Immature natural killer cell (primary cell): ENCODE results near the gene HMGXB3. TPM values are rescaled to one million over a fixed set of nuclear protein-coding genes. Genes with fewer than 3 reads are reported as not detected.
"Not testable (repeated sequence)": the region's sequence is repeated elsewhere in the genome, so short reads cannot be mapped to it uniquely, and the experiment has no call there.

Experiments used
- DNase-seq, 3 donors: peaks; one replicate each; pipeline ENCODE4 v3.0.0; 2022; ENCODE audit warnings: mixed read lengths in 1 of 3
- H3K27ac Mint-ChIP-seq, 6 donors: one replicate each; pipeline ENCODE4 v1.8.0; 2020; ENCODE audit warnings: mixed read lengths in 6 of 6, mild to moderate bottlenecking in 5 of 6, inconsistent platforms in 4 of 6, moderate library complexity in 3 of 6
- H3K27me3 Mint-ChIP-seq, 3 donors: one replicate each; pipeline ENCODE4 v1.8.0; 2020 to 2021; ENCODE audit warnings: low read depth in 3 of 3, mild to moderate bottlenecking in 3 of 3, mixed read lengths in 3 of 3, moderate library complexity in 3 of 3, inconsistent platforms in 1 of 3
- H3K36me3 Mint-ChIP-seq, 3 donors: one replicate each; pipeline ENCODE4 v1.8.0; 2020; ENCODE audit warnings: mixed read lengths in 3 of 3, inconsistent platforms in 2 of 3, mild to moderate bottlenecking in 2 of 3
- H3K4me1 Mint-ChIP-seq, 2 donors: one replicate each; pipeline ENCODE4 v1.8.0; 2020; ENCODE audit warnings: inconsistent platforms in 2 of 2, mild to moderate bottlenecking in 2 of 2, mixed read lengths in 2 of 2, moderate library complexity in 1 of 2
- H3K4me3 Mint-ChIP-seq, 5 donors: one replicate each; pipeline ENCODE4 v1.8.0; 2020; ENCODE audit warnings: mild to moderate bottlenecking in 5 of 5, mixed read lengths in 5 of 5, inconsistent platforms in 3 of 5, moderate library complexity in 3 of 5
- H3K9me3 Mint-ChIP-seq, 6 donors: one replicate each; pipeline ENCODE4 v1.8.0; 2020; ENCODE audit warnings: mild to moderate bottlenecking in 6 of 6, mixed read lengths in 6 of 6, inconsistent platforms in 4 of 6, moderate library complexity in 3 of 6
- polyA plus RNA-seq, 3 donors: library from polyadenylated mRNA; unstranded; fragments of 300-500 nt; fragmentation: Illumina TruSeq; gene quantifications; one replicate each; pipeline ENCODE4 v1.2.3, GENCODE V29; 2021

Gene HMGXB3
- polyA plus RNA-seq, 3 donors from 2014 or later, result 5.2 to 16.2 (median 12.7) TPM

DNA sequence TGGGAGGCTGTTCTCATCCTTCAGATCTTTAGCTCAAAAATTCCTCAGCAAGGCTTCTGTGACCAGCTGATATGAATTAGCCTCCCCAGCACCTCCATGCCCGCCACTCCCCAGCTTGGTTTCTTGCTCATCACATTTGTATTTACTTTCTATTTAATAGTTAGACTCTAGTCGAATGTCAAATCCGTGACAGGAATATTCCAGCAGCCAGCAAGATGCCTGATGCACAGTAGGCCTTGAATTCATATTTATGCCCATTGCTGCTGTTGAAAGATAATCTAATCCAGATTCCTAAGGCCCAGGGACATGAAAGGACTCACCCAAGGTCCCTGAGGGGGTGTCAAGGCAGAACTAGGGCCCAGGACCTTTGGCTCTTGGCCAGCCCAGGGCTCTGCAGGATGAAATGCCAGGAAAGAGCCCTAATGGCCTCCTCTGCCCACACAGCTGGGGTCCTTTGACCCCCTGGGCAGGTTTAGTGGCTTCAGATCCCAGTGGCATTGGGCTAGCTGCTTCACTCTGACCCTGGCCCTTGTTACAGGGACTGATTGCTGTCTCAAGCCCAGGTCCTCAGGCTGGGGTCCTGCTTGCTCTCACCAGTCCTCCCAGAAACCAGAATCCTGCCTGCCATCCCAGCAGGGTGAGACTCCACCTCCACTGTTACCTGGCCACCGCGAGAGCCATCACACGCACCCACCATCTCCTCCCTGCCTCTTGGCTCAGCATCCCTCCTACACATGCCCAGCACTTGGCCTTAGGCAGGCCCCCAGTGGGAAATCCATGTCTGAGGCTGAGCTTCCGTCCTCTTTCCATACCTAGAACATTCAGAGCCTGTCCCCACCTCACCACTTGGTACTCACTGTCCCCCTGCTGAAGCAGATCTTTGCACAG, 78.5 kb downstream of the HMGXB3 start:
- Mint-ChIP-seq H3K27ac (no peak overlapping the region), H3K9me3 (no peaks in the 10 kb centered on the region), H3K4me3 (no peak overlapping the region), H3K36me3 (peaks cover 0 to 9% (median 0%) of the 10 kb centered on the region in 3 donors), H3K27me3 (peaks cover 11 to 13% (median 11%) of the 10 kb centered on the region in 3 donors), H3K4me1 (peaks cover 6 to 16% of the 10 kb centered on the region in 2 donors)
- DNase-seq, result no peak

DNA sequence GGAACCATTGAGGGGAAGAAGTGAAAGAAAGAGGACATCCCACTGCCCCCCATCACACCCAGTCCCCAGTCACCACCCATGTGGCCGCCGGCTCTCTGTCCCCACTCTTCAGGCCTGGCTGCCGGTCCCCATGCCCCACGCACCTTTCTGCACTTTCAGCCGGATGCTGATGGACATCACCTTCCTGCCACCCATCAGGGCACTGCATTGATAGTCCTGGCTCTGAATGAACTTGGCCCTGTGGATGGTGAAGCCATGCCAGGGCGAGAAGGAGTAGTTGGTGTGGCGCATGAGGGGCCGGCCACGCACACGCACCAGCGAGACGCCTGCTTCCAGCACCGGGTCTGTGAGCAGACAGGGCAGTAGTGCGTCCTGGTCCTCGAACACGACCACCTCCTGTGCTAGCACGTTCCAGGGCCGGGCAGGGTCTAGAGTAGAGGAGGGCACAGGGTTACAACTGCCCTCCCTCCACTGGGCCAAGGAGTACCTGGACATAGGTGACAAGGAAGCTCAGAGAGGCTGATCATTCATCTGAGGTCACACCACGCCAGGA, 79.4 kb downstream of the HMGXB3 start:
- H3K27ac Mint-ChIP-seq, result no peak overlapping the region
- peaks cover 6 to 16% of the 10 kb centered on the region in 2 donors for H3K4me1 Mint-ChIP-seq
- peaks cover 0 to 9% (median 0%) of the 10 kb centered on the region in 3 donors for H3K36me3 Mint-ChIP-seq
- H3K9me3 Mint-ChIP-seq, result no peaks in the 10 kb centered on the region
- H3K27me3 Mint-ChIP-seq, result peaks cover 11 to 13% (median 13%) of the 10 kb centered on the region in 3 donors
- DNase-seq, result no peak
- H3K4me3 Mint-ChIP-seq, result no peak overlapping the region

DNA sequence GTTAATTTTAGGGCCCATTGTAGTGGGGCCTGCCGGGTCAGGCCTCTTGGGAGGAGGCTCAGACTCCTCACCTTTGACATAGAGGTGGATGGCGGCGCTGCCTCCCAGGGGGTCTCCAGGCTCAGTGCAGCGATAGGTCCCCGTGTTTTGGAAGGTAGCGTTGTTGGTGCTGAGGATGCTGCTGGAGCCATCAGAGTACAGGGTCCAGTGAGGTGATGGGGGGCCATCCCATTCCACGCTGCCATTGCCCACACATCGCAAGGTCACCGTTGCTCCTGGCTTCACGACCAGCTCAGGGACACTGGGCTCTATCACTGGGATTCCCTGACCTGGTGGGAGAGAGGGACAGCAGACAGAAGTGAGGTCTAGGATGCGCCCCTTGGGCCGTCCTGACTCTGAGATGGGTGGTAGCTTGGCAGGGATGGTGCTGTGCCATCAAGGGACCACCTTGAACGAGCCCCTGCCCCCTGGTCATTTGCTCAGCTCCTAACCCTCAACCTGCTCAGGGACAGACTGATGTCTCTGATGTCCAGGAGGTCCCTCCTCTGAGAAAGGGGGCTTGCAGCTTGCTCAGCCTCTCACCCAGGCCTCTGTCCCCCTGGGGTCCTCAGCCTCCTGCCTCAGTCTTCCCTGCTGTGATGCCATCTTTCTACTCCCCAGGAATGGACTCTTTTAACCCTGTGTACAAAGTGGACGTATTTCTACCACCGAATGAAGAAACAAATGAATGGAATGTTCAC, 80.3 kb downstream of the HMGXB3 start:
- no peaks in the 10 kb centered on the region for H3K9me3 Mint-ChIP-seq
- H3K36me3 Mint-ChIP-seq, result peaks cover 0 to 9% (median 0%) of the 10 kb centered on the region in 3 donors
- H3K27me3 Mint-ChIP-seq, result peaks cover 13 to 16% (median 15%) of the 10 kb centered on the region in 3 donors
- H3K4me1 Mint-ChIP-seq, result peaks cover 6 to 16% of the 10 kb centered on the region in 2 donors
- H3K4me3 Mint-ChIP-seq, result no peak overlapping the region
- no peak overlapping the region for H3K27ac Mint-ChIP-seq
- DNase-seq, result no peak

DNA sequence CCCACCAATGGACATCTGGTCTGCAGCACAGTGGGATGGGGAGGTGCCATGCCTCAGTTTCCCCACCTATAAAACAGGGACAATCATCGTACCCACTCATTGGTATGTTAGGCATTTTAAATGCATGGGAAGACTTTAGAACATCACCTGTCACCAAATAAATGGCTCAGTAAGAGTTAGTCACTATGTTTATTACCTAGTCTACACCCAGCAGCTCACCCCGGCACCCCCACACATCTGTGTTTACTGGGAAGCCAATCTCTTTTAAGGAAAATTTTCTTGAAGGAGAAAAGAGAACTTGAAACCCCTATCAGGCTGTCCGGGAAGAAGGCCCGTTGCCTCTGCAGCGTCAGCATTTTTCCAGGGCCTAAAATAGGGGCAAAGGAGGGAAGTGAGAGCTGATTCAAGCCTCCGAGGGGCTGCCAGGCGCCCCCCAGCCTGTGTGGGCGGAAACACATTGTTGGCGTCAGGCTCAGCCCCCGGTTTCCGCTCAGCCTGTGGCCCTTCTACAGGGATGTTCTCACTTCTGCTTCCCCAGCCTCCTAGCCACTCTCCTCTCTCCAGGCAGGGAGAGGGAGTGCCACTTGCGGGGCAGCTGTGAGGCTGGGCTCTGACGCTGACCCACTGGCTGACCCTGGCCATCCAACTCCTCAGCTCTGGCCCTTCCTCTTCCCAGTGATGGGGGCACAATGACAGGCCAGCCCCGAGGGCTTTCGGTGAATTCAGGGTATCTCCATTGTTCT, 81.2 kb downstream of the HMGXB3 start:
- H3K4me3 Mint-ChIP-seq, result no peak overlapping the region
- H3K4me1 Mint-ChIP-seq, result peaks cover 6 to 16% of the 10 kb centered on the region in 2 donors
- no peak for DNase-seq
- no peak overlapping the region for H3K27ac Mint-ChIP-seq
- H3K9me3 Mint-ChIP-seq, result no peaks in the 10 kb centered on the region
- peaks cover 0 to 9% (median 0%) of the 10 kb centered on the region in 3 donors for H3K36me3 Mint-ChIP-seq
- peaks cover 13 to 16% (median 16%) of the 10 kb centered on the region in 3 donors for H3K27me3 Mint-ChIP-seq

DNA sequence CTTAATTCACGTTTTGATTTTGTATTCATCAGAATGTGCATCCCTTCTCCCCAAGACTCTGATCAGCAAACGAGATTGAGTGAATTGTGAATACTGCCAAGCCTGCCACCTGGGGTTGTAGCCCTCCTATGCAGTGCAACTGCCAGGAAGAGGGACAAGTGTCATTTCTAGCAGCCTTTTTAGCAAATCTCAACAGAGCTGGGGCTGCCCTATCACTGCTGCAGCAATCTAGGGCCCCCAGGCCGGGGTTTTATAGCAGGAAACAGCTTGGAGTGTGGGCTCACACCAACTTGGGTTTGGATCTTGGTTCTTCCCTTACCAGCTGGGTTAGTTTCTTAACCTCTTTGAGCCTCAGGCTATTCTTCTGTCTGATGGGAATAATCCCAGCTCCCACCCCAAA, 81.8 kb downstream of the HMGXB3 start:
- Mint-ChIP-seq H3K9me3 (no peaks in the 10 kb centered on the region), H3K27me3 (peaks cover 13 to 16% (median 16%) of the 10 kb centered on the region in 3 donors), H3K4me1 (peaks cover 6 to 16% of the 10 kb centered on the region in 2 donors), H3K4me3 (no peak overlapping the region), H3K36me3 (peaks cover 0 to 9% (median 0%) of the 10 kb centered on the region in 3 donors), H3K27ac (no peak overlapping the region)
- no peak for DNase-seq

DNA sequence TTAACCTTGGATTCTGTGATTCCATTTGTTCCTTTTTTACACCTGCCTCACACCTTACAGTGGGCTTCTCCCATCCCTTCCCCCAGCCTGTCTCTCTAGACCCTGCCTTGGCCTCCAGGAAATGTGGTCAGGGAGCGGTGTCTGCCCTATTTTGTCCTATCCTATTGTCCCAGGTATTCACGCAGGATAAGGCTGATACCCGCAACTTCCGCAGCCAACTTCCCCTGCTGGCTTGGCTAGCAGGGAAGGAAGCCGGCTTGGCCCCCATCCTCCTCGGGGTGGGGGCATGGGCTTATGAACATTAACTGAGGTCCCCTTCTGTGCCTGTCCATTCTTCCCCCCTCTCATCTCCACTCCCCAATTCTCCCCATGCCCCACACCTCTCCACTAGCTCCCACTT, 82.3 kb downstream of the HMGXB3 start:
- Mint-ChIP-seq H3K36me3 (peaks cover 0 to 9% (median 0%) of the 10 kb centered on the region in 3 donors), H3K4me1 (peaks cover 6 to 16% of the 10 kb centered on the region in 2 donors), H3K27me3 (peaks cover 13 to 16% (median 15%) of the 10 kb centered on the region in 3 donors), H3K27ac (no peak overlapping the region), H3K4me3 (peak overlapping the region in 1 of 5 donors; percentile 27), H3K9me3 (no peaks in the 10 kb centered on the region)
- DNase-seq, result no peak

GRCh38 chr5:150084754-150085153, 84.2 kb downstream of the HMGXB3 start:
- not testable (repeated sequence) for DNase-seq, H3K9me3 Mint-ChIP-seq, H3K36me3 Mint-ChIP-seq, H3K27ac Mint-ChIP-seq, H3K4me3 Mint-ChIP-seq
- H3K4me1 Mint-ChIP-seq, result peaks cover 6 to 16% of the 10 kb centered on the region in 2 donors
- peaks cover 7 to 15% (median 14%) of the 10 kb centered on the region in 3 donors for H3K27me3 Mint-ChIP-seq

DNA sequence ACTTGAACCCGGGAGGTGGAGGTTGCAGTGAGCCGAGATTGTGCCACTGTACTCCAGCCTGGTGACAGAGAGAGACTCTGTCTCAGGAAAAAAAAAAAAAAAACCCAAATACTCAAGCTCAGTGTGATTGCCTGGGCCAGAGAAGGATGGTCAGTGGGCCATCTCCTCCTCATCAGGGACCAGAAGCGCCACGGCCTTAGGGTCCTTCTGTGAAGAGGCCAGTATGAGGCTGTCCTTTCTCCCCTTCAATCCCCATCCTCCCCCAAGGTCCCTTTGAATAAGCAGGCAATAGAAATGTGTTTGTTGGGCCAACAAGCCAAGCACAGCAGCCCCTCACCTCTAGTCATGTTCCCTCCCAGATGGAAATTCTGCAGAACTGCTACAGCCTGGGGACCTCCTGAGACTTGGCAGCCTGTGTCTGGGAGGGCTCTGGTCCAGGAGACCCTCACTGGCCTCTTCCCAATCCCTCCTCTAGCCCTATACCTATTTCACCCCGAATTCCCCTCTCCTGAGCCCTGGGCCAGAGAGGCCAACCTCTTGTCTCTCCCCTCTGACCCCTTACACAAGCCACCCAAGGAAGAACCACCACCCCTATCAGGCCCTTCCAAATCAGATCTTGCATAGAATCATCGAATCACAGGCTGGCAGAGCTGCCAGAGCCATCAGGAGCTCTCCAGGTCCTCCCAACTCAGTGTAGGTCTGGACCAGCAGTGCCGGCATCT, 84.8 kb downstream of the HMGXB3 start:
- Mint-ChIP-seq H3K4me3 (no peak overlapping the region), H3K4me1 (peaks cover 6 to 16% of the 10 kb centered on the region in 2 donors), H3K9me3 (no peaks in the 10 kb centered on the region), H3K27ac (no peak overlapping the region), H3K36me3 (peaks cover 0 to 4% (median 0%) of the 10 kb centered on the region in 3 donors), H3K27me3 (peaks cover 7 to 17% (median 14%) of the 10 kb centered on the region in 3 donors)
- no peak for DNase-seq

DNA sequence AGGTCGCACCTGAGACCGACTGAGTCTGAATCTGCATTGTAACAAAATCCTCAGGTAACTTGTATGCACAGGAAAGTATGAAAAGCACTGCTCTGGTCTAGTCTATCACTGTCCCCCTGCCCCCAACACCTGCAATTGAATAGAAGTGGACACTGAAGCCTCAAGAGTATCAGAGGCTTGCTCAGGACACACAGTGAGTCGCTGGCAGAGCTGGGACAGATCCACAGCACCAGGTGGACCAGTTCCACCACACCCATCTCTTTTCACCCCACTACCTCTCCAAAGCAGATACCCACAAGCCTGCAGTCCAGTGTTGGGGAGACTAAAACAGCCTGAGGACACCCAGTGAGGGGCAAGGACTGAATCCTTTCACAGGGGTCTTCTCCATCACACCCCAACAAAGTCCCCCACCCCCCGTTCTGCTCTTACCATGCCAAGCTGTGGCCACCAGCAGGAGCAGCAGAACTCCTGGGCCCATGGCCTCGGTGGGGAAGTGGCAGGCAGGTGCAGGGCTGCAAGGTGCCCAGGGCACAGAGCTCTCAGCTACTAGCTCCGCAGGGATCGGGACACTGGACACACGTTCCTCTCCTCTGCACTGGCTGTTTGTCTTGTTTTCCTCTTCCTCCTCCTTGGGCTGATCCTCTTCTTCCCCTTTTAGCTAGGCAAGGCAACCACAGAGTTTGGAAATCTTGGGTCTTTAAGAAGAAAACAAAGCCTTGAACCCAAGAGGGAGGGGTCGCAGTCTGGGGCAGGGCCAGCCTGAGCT, 85.6 kb downstream of the HMGXB3 start, which contains the start of gene CSF1R:
Gene CSF1R (minus strand): TSS at position 605 of the 766 bp plus-strand sequence. CDS start 127 bp downstream, at position 478.
- Mint-ChIP-seq H3K4me3 (no peak within 1 kb of the TSS), H3K36me3 (peaks cover 0 to 3% (median 0%) of the 10 kb centered on the region in 3 donors), H3K27ac (no peak within 1 kb of the TSS), H3K27me3 (peaks cover 7 to 19% (median 14%) of the 10 kb centered on the region in 3 donors), H3K4me1 (peaks cover 6 to 16% of the 10 kb centered on the region in 2 donors), H3K9me3 (no peaks in the 10 kb centered on the region)
- no peak for DNase-seq

DNA sequence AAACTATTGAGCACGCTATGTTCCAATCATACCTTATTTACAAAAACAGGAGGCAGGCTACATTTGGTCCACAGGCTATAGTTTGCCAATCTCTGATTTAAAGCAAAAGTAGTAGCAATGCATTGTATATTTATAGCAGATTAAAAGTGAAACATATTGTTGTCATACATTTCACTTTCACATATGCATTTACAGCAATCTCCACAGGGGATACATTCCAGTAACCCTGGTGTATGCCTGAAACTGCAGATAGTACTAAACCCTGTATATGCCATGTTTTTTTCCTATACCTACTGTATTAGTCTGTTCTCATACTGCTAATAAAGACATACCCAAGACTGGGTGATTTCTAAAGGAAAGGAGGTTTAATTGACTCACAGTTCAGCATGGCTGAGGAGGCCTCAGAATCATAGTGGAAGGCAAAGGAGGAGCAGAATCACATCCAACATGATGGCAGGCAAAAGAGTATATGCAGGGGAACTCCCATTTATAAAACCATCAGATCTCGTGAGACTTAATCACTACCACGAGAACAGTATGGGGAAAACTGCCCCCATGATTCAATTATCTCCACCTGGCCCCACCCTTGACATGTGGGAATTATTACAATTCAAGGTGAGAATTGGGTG, 91.7 kb downstream of the HMGXB3 start:
- no peak overlapping the region for H3K4me3 Mint-ChIP-seq
- no peaks in the 10 kb centered on the region for H3K36me3 Mint-ChIP-seq
- no peak for DNase-seq
- no peaks in the 10 kb centered on the region for H3K4me1 Mint-ChIP-seq
- H3K27me3 Mint-ChIP-seq, result peaks cover 7 to 19% (median 17%) of the 10 kb centered on the region in 3 donors
- no peak overlapping the region for H3K27ac Mint-ChIP-seq
- no peaks in the 10 kb centered on the region for H3K9me3 Mint-ChIP-seq

GRCh38 chr5:150097152-150097551, 96.6 kb downstream of the HMGXB3 start:
- peaks cover 8 to 23% (median 11%) of the 10 kb centered on the region in 3 donors for H3K27me3 Mint-ChIP-seq

GRCh38 chr5:150101023-150101422, 100.5 kb downstream of the HMGXB3 start:
- Mint-ChIP-seq H3K4me1 (no peaks in the 10 kb centered on the region), H3K36me3 (no peaks in the 10 kb centered on the region), H3K4me3 (no peak overlapping the region), H3K27ac (no peak overlapping the region), H3K9me3 (no peaks in the 10 kb centered on the region), H3K27me3 (peaks cover 4 to 13% (median 12%) of the 10 kb centered on the region in 3 donors)
- no peak for DNase-seq

More at GRCh38 chr5:150097152-150097551, 96.6 kb downstream of the HMGXB3 start:
- DNase-seq, result no peak
- H3K36me3 Mint-ChIP-seq, result no peaks in the 10 kb centered on the region
- no peaks in the 10 kb centered on the region for H3K4me1 Mint-ChIP-seq
- H3K4me3 Mint-ChIP-seq, result no peak overlapping the region
- H3K9me3 Mint-ChIP-seq, result no peaks in the 10 kb centered on the region
- no peak overlapping the region for H3K27ac Mint-ChIP-seq
